GM21381 (cell line): ENCODE measurements around the gene OR2AT4.
"Not testable (repeated sequence)": the region's sequence is repeated elsewhere in the genome, so short reads cannot be mapped to it uniquely, and the experiment has no call there.

Source experiments
- ATAC-seq: cut with Tn5 transposase; IDR thresholded peaks from one replicate; pipeline ENCODE4 v1.9.1; 2021; ENCODE audit warnings: mild to moderate bottlenecking, moderate library complexity; ENCODE audit not compliant: unreplicated experiment

OR2AT4 gene

DNA sequence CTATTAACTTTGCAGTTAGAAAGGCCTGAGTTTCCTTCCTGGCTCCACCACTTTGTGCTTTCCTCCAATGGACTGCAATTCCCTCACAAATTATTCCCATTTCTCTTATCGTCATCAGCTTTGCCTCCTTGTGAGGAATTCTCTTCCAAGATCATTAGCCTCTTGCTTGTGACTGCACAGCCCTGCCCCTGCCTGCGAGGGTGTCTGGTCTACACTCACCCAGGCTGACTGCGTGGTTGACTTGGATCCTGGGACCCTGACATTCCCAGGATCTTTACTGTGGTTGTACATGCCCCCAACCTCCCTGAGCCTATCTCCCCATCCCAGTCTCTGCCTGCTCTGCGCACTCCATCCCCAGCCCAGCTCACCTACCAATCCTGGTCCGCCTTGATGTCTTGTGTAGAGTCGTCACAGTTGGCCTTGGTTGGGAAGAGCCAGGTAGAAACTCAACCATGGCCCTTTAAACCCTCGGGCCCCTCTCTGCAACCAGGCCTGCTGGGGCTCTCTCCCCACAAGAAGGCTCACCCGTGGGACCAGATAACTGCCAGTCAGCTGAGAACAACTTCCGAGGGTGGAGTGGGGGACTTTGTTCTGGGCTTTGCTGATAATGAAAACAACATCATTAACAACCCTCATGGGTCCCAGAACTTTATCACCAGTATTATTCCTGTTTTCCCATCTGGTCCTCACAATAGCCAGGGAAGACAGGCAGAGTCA is at the start of gene OR2AT4:
TSS of gene OR2AT4 (minus strand) at position 421 of the 717 bp plus-strand sequence.
- ATAC-seq: no peak

DNA sequence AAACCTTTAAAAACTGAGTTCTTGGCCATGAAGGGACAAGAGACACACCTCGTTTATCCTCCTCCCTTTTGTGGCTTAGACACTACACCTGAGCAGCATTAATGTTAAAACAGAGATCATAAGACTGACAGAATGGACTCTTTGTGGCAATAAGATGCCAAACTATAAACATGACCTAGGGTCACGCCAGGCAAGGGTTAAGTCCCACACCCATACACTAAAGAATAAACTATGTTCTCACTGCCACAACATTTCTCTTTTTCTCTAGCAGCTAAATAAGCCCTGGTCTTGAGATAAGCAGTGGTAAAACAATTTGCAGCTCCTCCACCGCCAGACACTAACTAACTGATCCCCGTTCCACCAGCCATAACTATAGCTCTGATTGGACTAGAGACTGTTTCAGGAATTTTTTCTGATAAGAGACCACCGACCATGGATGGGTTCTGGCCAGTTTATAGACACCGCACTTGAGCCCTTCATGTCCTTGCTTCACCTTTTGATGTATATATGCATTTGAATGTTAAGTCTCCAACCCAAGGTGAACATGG is 49.4 kb upstream of the OR2AT4 start:
- ATAC-seq: no peak

DNA sequence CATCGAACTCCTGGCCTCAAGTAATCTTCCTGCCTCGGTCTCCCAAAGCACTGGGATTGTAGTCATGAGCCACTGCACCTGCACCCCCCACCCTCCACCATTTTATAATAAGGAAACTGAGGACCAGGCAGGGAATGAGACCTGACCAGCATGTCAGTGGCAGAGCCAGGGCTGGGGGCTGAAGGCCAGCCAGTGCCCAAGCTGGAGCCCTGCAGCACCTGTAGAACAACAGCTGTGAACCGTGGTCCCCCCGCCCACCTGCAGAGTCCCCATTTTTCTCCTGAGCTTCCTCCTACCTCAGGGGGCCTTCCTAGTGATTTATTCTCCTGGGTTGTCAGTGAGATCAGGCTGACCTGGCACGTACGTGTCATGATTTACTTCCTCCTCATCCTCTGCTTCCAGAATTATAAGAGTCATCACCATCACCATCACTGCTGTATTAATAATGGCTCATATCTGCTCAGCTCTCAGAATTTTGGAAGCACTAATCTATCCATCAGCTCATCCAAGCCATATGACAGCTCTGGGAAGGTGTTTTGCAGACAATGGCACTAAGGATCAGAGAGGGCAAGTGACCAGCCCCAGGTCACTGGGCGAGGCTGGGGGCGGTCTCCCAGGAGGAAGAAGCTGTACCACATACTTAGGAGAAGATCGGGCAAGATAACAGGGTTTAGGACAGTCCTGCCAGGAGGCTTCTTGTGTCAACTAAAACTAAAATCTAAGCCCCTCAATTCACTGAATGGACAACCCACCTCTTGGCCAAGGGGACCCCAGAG is 48.7 kb upstream of the OR2AT4 start:
- ATAC-seq: no peak

DNA sequence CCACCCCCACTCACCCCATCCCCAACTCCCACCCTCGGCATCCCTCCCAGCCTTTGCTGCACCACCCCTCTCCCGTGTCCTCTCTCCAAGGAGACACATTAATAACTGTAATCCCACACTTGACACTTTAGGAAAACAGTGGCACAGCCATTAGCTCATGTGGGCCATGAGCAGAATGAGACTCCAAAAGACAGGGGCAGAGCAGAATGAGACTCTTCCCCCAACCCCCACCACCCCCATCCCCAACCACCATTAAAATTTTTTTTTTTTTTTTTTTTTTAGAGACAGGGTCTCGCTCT is 48.0 kb upstream of the OR2AT4 start:
- no peak for ATAC-seq

DNA sequence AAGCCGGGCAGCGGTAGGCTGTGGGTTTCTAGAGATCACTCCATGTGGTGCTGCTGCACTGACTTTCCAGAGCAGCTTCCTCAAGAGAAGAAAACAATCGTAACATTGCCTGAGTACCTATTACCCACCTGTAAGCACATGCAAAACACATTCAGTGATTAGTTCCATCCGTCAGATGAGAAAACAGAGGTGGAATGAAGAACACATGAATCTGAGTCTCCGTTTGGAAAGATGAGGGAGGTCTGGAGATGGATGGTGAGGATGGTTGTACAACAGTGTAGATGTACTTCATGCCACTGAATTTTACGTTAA is 46.7 kb upstream of the OR2AT4 start:
- no peak for ATAC-seq

DNA sequence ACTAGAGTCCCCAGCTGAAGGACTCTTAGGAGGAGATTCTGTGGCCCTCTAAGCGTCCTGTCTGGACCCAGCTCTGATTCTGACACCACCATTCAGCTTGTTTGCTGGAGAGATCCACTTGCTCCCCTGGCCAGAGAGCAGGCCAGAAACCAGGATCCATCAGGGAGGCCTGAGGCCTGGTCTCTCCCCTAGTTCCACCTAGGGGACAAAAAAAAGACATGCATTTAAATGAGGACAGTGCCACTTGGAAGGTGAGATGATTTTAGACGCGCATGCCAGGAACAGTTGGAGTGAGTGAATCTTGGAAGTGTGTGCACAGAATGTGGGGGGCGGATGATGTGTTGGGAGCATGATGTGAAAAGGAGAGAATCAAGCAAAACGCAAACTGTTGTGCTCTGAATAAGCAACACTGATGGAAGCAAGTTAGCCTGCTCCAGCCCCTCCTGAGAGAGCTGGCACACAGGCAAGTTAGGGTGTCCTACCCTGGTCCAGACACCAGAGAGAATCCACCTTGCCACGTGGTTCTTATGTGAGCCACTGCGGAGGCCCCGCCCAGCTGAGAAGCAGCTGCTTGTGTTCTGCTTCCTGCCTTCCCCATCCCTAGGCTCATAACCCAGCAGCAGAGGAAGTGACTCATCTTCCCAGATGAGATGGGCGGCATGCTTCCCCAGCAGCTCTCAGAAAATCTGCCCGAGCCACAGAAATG is 46.2 kb upstream of the OR2AT4 start:
- peak; percentile 65 for ATAC-seq

DNA sequence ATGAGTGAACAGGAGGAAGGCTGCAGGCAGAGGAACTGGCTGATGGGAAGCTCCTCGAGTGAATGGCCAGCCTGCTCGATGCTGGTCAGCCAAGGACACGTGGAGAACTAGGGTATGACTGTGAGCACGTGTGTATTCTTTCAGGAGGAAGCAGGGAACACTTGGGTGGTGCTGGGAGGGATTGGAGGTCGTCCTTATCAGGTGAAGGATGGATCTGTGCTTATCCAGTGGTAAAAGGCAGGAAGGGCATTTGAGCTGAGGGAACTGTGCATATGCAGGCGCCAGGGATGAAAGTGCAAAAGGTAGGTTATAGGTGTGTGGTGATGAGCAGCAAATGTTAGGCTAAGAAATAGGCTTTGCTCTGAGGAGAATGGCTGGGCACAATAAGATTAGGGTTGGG is 44.5 kb upstream of the OR2AT4 start:
- ATAC-seq: no peak

DNA sequence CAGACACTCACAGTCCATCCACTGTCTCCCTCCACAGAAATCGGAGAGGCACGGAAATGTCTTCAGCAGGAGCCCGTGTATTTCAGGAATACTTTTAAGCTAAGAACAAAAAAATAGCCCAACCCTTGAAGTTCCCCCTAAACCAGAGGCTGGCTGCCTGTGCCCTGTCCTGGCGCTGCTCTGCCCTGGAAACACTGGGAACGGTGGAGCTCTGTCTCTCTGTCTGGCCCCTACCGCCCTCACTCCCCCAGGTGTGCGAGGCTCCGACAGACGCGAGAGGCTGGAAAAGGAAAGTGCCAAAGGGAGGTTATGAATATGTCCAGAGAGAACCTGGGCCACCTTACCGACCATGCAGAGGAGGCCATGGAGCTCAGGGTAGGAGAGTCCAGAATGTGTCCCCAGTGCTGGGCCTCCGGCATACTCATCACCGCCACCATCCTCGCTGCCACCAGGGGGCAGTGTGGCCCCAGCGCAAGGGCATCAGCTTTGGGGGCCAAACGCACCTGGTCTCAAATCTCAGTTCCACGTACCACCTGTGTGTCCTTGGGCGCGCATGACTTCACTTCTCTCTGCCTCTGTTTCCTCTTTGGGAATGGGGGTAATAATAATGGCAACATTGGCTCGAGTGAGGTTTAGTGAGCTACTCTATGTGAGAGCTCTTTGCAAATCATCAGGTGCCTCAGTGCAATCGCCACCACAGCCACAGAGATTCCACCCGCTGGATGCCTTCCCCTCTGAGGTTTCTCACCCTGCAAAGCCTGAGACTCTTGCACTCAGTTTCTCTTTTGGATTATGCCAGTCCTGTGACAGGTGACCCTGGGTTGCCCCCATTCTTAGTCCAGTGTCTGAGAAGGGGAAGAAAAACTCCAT is 43.8 kb upstream of the OR2AT4 start:
- ATAC-seq: no peak

DNA sequence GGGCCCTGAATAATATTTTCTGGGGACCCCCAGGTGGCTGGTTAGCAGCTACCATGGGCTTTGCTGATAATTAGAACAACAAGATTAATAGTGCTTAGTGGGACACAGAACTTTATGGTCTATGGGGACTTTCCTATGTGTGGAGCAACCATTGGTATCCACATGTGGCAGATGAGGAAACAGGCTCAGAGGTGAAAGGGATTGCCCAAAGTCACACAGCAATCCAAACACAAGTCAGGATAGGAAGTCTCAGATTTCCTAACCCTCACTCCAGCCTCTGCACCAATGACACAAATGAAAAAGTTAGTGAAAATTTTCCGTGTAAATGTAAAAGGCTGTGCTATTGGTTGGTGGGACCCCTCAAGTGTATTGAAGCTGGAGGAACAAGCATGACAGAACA is 39.0 kb upstream of the OR2AT4 start:
- no peak for ATAC-seq

DNA sequence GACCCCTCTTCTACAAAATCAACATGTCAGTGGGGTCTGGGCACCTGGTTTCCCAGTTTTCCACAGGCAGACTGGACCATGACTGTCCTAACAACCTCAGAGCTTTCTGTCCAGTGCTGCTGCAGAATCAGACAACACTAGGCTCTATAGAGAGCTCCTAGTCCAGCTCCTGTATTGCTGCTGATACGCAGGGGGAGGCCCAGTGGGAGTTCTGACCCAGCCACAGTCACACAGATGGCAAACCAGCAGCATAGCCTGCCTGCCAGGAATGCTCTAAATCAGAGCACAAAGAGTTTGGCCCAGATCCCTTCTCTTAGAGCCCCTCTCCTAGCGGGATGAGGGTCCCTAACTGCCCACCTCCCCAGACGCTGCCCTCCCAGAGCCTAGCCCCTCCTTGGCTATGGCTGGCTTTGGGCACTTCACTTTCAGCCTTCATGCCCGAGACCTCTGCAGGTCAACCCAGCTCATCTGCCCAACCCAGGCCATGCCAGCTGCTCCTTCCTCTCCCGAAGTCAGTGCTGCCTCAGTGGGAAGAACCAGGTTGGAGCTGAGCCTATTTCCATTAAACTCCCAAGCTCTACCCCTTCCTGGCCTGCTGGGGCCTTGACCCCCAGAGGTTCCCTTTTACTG is 38.5 kb upstream of the OR2AT4 start:
- ATAC-seq: no peak

DNA sequence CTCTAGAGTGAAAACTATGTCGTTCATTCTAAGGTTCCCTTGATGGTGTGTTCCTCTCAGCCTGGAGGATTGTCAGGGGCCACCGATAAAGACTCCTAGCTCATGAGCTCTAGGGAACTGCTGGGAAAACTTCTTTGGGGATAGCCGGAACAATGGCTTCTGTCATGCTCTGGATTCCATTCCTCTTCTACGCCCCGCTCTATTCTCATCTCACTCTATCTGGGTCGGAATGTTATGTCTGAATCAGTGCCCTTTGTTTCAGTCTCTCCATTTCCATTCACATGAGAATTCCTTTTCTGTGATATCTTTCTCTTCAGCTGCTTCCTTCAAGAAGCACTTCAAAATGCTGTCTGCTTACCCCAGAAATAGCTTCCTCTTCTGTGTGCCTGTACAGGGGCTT is 37.3 kb upstream of the OR2AT4 start:
- ATAC-seq: no peak

DNA sequence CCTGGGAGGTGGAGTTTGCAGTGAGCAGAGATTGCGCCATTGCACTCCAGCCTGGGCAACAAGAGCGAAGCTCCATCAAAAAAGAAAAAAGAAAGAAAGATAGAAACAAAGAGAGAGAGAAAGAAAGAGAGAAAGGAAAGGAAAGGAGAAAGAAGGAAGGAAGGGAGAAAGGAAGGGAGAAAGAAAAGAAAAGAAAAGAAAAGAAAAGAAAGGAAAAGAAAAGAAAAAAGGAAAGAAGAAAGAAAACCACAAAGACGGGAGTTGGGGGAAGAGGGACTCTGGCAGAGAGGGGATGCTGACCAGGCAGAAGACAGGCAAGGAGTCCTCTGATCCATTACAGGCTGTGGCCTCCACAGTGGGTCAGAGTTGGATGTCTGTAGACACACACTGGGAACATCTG is 35.4 kb upstream of the OR2AT4 start:
- no peak for ATAC-seq

DNA sequence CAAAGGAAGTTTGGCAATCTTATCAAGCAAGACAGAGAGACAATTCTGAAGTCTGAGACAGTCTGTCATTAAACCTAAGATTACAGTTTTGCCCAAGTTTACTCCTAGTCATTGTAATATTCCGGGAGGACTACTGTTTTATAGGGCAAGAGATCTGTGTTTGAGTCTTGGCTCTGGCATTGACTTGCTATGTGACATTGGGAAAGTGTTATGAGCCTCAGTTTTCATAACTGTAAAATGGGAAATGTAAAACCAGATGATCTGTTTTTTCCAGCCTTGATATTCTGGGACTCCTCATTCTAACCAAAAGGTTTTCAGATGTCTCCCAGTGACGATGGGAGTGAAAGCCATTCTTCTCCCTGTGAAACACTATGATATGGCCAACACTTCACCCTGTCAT is 29.9 kb upstream of the OR2AT4 start:
- ATAC-seq: no peak

DNA sequence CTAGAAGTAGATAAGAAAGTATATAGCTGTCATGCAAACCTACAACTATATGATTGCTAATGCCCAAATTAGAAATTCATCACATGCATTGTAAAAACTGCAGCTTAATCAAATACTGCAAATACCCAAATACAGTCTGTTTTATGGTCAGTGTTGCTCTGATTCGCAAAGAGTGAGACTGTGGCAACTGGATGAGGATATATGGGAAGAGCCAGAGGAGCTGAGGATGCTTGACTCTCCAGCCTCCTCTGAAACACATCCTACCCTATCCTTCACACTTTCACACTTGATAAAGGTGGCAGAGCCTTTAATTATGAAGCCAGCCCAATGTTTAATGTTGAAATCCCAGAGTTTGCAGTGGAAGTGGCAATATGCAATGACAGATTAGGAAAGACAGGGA is 21.9 kb upstream of the OR2AT4 start:
- ATAC-seq: no peak

DNA sequence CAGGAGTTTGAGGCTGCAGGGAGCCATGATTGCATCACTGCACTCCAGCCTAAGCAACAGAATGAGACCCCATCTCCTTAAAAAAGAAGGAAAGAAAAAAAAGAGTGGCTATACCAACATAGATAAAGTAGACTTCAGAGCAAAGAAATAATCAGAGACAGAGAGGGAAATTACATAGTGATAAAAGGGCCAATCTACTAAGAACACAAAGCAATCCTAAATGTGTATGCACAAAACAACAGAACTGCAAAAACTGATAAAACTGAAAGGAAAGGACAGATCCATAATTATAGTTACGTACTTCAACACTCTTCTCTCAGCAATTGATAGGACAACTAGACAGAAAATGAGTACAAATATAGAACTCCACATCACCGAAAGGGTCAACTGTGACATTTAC is 17.8 kb upstream of the OR2AT4 start:
- no peak for ATAC-seq

DNA sequence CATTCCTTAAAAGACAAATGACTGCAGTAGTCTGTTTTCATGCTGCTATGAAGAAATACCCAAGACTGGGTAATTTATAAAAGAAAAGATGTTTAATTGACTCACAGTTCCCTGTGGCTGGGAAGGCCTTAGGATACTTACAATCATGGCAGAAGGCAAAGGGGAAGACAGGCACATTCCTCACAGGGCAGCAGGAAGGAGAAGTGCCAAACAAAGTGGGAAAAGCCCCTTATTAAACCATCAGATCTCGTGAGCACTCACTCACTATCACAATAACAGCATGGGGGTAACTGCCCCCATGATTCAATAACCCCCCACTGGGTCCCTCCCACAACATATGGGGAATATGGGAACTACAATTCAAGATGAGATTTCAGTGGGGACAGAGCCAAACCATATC is 16.4 kb upstream of the OR2AT4 start:
- ATAC-seq: no peak

DNA sequence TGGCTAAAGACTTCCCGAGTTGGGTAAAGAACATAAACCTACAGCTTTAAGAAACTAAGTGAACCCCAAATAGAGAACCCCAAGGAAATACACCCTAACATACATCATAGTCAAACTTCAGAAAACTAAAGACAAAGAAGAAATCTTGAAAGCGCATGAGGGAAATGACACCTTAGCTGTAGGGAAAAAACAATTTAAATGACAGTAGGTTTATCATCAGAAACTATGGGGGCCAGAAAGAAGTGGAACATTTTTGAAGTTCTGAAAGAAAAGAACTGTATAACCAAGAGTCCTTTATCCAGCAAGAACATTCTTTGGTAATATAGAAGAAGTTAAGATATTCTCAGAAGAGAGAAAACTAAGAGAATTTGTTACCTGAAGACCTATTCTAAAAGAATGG is 15.5 kb upstream of the OR2AT4 start:
- no peak for ATAC-seq

DNA sequence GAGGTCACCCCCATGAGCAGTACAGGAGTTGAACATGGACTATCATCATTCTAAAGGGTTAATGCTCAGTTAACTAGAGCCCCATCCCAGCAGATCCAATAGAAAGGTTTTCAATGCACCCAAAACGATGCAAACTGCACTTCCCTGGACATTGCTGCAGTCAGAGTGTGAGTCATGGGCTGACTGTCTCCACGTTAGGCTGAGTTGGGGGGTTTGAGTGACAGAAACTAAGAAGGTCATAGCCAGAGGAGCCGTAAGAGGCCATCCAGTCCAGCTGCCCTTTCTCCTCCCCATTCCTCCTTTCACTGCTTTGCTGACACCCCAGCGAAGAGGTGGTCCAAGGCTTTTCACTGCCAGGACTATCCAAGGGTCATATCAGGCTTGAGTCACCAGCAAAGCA is 10.5 kb upstream of the OR2AT4 start:
- no peak for ATAC-seq

DNA sequence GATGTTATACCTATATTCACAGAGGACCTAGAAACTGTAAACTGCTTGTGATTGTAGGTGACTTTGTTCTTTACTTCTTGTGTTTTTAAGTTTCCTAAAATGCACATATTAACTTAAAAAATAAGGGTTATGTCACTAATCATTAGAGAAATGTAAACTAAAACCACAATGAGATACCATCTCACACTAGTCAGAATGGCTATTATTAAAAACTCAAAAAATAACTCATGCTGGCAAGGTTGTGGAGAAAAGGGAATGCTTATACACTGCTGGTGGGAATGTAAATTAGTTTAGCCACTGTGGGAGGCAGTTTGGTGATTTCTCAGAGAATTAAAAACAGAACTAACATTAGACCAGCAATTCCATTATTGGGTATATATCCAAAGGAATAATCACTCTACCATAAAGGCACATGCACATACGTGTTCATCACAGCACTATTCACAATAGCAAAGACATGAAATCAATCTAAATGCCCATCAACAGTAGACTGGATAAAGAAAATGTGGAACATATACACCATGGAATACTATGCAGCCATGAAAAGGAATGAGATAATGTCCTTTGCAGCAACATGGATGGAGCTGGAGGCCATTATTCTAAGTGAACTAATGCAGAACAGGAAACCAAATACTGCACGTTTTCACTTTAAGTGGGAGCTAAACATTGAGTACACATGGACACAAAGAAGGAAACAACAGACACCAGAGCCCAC is 9.4 kb upstream of the OR2AT4 start:
- ATAC-seq: not testable (repeated sequence)

DNA sequence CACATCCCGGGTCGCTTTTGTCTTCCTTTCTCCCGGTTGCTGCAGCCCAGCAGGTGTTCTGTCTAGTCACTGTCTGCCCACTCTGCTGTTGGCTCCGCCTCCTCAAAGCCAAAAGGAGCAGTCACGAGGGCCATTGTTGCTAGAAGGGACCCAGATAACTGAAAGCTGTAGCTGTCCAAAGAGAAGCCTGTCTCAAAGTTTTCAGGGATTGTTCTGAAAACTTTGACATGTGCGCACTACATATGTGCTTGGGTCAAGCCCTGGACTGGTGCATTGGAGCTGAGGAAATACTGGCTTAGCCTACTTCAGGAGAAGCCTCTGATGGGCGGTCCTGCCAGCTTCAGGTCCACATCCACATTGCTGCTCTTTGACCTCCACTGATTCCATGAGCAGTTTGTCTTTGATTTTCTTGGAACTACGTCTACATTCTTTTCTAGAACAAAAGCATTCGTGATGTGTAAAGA is 8.8 kb upstream of the OR2AT4 start:
- no peak for ATAC-seq
